CD8-positive, alpha-beta memory T cell (primary cell): Measurements from ENCODE around the gene POLR3F. TPM values are rescaled to one million over a fixed set of nuclear protein-coding genes. Genes with fewer than 3 reads are reported as not detected.

Experiments
- polyA plus RNA-seq: library from polyadenylated mRNA; unstranded; fragments of 300-500 nt; fragmentation: Illumina TruSeq; gene quantifications from one replicate; pipeline ENCODE4 v1.2.3, GENCODE V29; 2021
- total RNA-seq, 2 experiments: library from RNA; stranded (reverse); gene quantifications; one replicate each; pipeline ENCODE4 v1.2.3, GENCODE V29; 2021

Gene POLR3F
- total and polyA plus RNA-seq, 3 experiments from 2014 or later, result 8.2 to 18.0 (median 17.3) TPM

Other genes with a start within 250 kb of the POLR3F start
- gene ZNF133, start 178.9 kb upstream of the POLR3F start, total RNA-seq, result 1 to 10 TPM; 6.1 to 6.4 TPM
- 5.9 TPM for gene ZNF133, start 178.9 kb upstream of the POLR3F start, polyA plus RNA-seq
- gene DZANK1, start 360 bp upstream of the POLR3F start, total RNA-seq, result 1 to 10 TPM; 2.8 to 3.1 TPM
- gene DZANK1, start 360 bp upstream of the POLR3F start, polyA plus RNA-seq, result 1.7 TPM
- 10 to 100 TPM; 18.1 to 20.4 TPM for gene RBBP9, start 29.8 kb downstream of the POLR3F start, total RNA-seq
- gene RBBP9, start 29.8 kb downstream of the POLR3F start, polyA plus RNA-seq, result 7.9 TPM
- gene SEC23B, start 40.5 kb downstream of the POLR3F start, total RNA-seq, result 100 to 1,000 TPM; 103 to 105 TPM
- 51.1 TPM for gene SEC23B, start 40.5 kb downstream of the POLR3F start, polyA plus RNA-seq
- 10 to 100 TPM; 45.2 to 47.1 TPM for gene SMIM26, start 100.0 kb downstream of the POLR3F start, total RNA-seq
- 187 TPM for gene SMIM26, start 100.0 kb downstream of the POLR3F start, polyA plus RNA-seq
- 10 to 100 TPM; 60.2 to 60.8 TPM for gene DTD1, start 120.7 kb downstream of the POLR3F start, total RNA-seq
- gene DTD1, start 120.7 kb downstream of the POLR3F start, polyA plus RNA-seq, result 59.6 TPM